HepG2 (cell line): ENCODE results near the gene PMM2.
"Not testable (repeated sequence)": the region's sequence is repeated elsewhere in the genome, so short reads cannot be mapped to it uniquely, and the experiment has no call there.

Experiments
- DMAP1 ChIP-seq: IDR thresholded peaks from 2 replicates; pipeline ENCODE4 v1.6.1; 2016
- KAT7 ChIP-seq: IDR thresholded peaks from 2 replicates; pipeline ENCODE4 v1.6.1; 2018; ENCODE audit warnings: borderline replicate concordance, missing compliant biosample characterization
- U2AF2 ChIP-seq: fragments of 200-400 bp; formaldehyde crosslinking; IDR thresholded peaks from 2 replicates; pipeline ENCODE4 v1.6.1; 2017; ENCODE audit warnings: low read depth, mild to moderate bottlenecking, low read length
- YY1 ChIP-seq: IDR thresholded peaks from 2 replicates; pipeline ENCODE4 v1.6.1; 2011; ENCODE audit warnings: low read length, low read depth, moderate library complexity, mild to moderate bottlenecking; ENCODE audit not compliant: insufficient read depth, insufficient replicate concordance

DNA sequence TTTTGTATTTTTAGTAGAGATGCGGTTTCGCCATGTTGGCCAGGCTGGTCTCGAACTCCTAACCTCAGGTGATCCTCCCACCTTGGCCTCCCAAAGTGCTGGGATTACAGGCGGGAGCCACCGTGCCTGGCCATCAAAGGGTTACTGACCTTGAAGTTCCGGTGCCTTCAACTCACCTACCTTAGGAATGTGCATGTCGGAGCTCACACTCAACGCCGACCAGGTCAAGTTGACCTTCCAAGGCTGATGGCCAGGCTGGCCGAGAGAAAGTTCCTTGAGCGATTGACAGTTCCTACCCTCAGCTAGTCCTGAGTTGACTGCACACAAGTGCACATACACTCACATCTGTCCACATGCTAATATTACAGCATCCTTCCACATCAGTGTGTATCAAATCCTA is 11.3 kb upstream of the PMM2 start:
- not testable (repeated sequence) for TF ChIP-seq KAT7 (CRISPR knock-in tag); DMAP1; U2AF2; YY1
